OCI-LY1 (cell line): ENCODE data around the gene KCNJ16.

Experiments
- H2AFZ ChIP-seq: fragments of 200-600 bp; sonication (generic), shearing (Covaris generic); 2 replicates; pipeline ENCODE4 v1.6.0; 2014; ENCODE audit warnings: antibody characterized with exemption, mild to moderate bottlenecking, low read length
- H3F3A ChIP-seq: fragments of 200-600 bp; sonication (generic), shearing (Covaris generic); 2 replicates; pipeline ENCODE4 v1.6.0; 2014; ENCODE audit warnings: mild to moderate bottlenecking, antibody characterized with exemption, low read length, moderate library complexity; ENCODE audit not compliant: insufficient read depth
- H3K27ac ChIP-seq: fragments of 200-600 bp; sonication (generic); 2 replicates; pipeline ENCODE4 v1.5.1; 2014; ENCODE audit warnings: low read length, mixed run types, mild to moderate bottlenecking, low read depth; ENCODE audit not compliant: poor library complexity, severe bottlenecking
- H3K27me3 ChIP-seq: fragments of 200-600 bp; sonication (generic); 2 replicates; pipeline ENCODE4 v1.6.0; 2014; ENCODE audit warnings: antibody characterized with exemption, mild to moderate bottlenecking, low read length, moderate library complexity; ENCODE audit not compliant: insufficient read depth
- H3K36me3 ChIP-seq: fragments of 200-600 bp; sonication (generic); 2 replicates; pipeline ENCODE4 v1.6.1; 2014; ENCODE audit warnings: mild to moderate bottlenecking, antibody characterized with exemption, low read length, moderate library complexity, mixed read lengths; ENCODE audit not compliant: insufficient read depth
- H3K4me1 ChIP-seq: fragments of 200-600 bp; sonication (generic); 2 replicates; pipeline ENCODE4 v1.5.1; 2014; ENCODE audit warnings: mild to moderate bottlenecking, low read length, moderate library complexity; ENCODE audit not compliant: insufficient read depth, severe bottlenecking
- H3K4me2 ChIP-seq: fragments of 200-600 bp; sonication (generic), shearing (Covaris generic); 2 replicates; pipeline ENCODE4 v1.6.1; 2014; ENCODE audit warnings: low read length
- H3K4me3 ChIP-seq: fragments of 200-600 bp; sonication (generic); 2 replicates; pipeline ENCODE4 v1.5.1; 2014; ENCODE audit warnings: low read length, low read depth, mild to moderate bottlenecking, mixed read lengths; ENCODE audit not compliant: poor library complexity, severe bottlenecking
- H3K79me2 ChIP-seq: fragments of 200-600 bp; shearing (Covaris generic); 2 replicates; pipeline ENCODE4 v1.6.1; 2016; ENCODE audit warnings: mixed run types, low read length, mixed read lengths; ENCODE audit not compliant: insufficient read depth
- H3K9ac ChIP-seq: fragments of 200-600 bp; sonication (generic), shearing (Covaris generic); 2 replicates; pipeline ENCODE4 v1.6.1; 2014; ENCODE audit warnings: mild to moderate bottlenecking, low read length, mixed read lengths
- H3K9me2 ChIP-seq: fragments of 200-600 bp; sonication (generic), shearing (Covaris generic); 2 replicates; pipeline ENCODE4 v1.6.1; 2014; ENCODE audit warnings: low read depth, mild to moderate bottlenecking, low read length, mixed read lengths
- H3K9me3 ChIP-seq: fragments of 200-600 bp; shearing (Covaris generic); 2 replicates; pipeline ENCODE4 v1.6.1; 2014; ENCODE audit warnings: low read length, mixed read lengths
- H4K20me1 ChIP-seq: fragments of 200-600 bp; sonication (generic), shearing (Covaris generic); 2 replicates; pipeline ENCODE4 v1.6.0; 2016; ENCODE audit warnings: mild to moderate bottlenecking, low read length; ENCODE audit not compliant: insufficient read depth
- CTCF ChIP-seq: fragments of 200-600 bp; sonication (generic), shearing (Covaris generic); IDR thresholded peaks from 2 replicates; pipeline ENCODE4 v1.5.1; 2017; ENCODE audit warnings: mild to moderate bottlenecking, antibody characterized with exemption, low read length, moderate library complexity, mixed read lengths
- EZH2 ChIP-seq: fragments of 200-600 bp; sonication (generic), shearing (Covaris generic); IDR thresholded peaks from 2 replicates; pipeline ENCODE4 v1.8.0; 2017; ENCODE audit warnings: borderline replicate concordance, mixed run types, mild to moderate bottlenecking, antibody characterized with exemption, low read length, moderate library complexity, mixed read lengths

The KCNJ16 gene

GRCh38 chr17:70144260-70144846 is 69.3 kb downstream of the KCNJ16 start:
- H3K4me2 ChIP-seq, result no peak overlapping the region
- H3K9ac ChIP-seq, result no peak overlapping the region

DNA sequence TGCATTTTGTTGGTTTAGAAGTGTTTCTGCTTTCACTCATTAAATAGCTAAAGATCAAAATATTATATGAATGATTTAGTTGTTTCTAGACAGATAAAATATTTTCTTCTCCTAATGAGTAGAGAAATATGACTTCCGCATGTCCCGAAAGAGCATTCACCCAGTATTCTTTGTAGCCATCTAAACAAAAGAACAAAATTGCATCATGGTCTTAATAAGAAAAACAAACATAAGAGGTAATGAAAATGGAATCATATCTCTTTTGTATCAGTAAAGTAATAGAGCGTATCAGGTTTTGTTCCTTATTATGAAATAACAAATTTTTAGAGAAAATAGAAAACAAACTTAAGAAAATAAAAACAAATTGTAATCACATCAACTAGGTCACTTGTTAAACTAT is 78.2 kb downstream of the KCNJ16 start:
- TF ChIP-seq EZH2 (no peak), CTCF (no peak)
- Histone ChIP-seq H3K36me3 (no peaks in the 10 kb centered on the region), H3K9me3 (no peaks in the 10 kb centered on the region), H3K27me3 (no peaks in the 10 kb centered on the region), H2AFZ (no peak overlapping the region), H3K4me2 (no peak overlapping the region), H3K4me1 (no peaks in the 10 kb centered on the region), H4K20me1 (no peaks in the 10 kb centered on the region), H3K79me2 (no peaks in the 10 kb centered on the region), H3K9ac (no peak overlapping the region), H3K4me3 (no peak overlapping the region), H3K27ac (no peak overlapping the region), H3K9me2 (no peaks in the 10 kb centered on the region), H3F3A (no peaks in the 10 kb centered on the region)

More at GRCh38 chr17:70144260-70144846, 69.3 kb downstream of the KCNJ16 start:
- H4K20me1 ChIP-seq, result no peaks in the 10 kb centered on the region
- no peaks in the 10 kb centered on the region for H3K9me2 ChIP-seq
- H3K4me1 ChIP-seq, result no peaks in the 10 kb centered on the region
- no peaks in the 10 kb centered on the region for H3F3A ChIP-seq
- no peak overlapping the region for H2AFZ ChIP-seq
- no peaks in the 10 kb centered on the region for H3K36me3 ChIP-seq
- TF ChIP-seq CTCF, result peak; percentile 85
- TF ChIP-seq EZH2, result no peak
- H3K27me3 ChIP-seq, result no peaks in the 10 kb centered on the region
- no peaks in the 10 kb centered on the region for H3K79me2 ChIP-seq
- H3K9me3 ChIP-seq, result no peaks in the 10 kb centered on the region
- H3K4me3 ChIP-seq, result no peak overlapping the region
- H3K27ac ChIP-seq, result no peak overlapping the region

- TF ChIP-seq EZH2 (no peak), CTCF (no peak)
- no peaks in the 10 kb centered on the region for H4K20me1 ChIP-seq
Measured at GRCh38 chr17:70157151-70157550, 82.1 kb downstream of the KCNJ16 start.

More at GRCh38 chr17:70157151-70157550, 82.1 kb downstream of the KCNJ16 start:
- Histone ChIP-seq H3K36me3 (no peaks in the 10 kb centered on the region), H3K4me1 (no peaks in the 10 kb centered on the region), H3K9me3 (no peaks in the 10 kb centered on the region), H3K9me2 (no peaks in the 10 kb centered on the region), H2AFZ (no peak overlapping the region), H3F3A (no peaks in the 10 kb centered on the region), H3K9ac (no peak overlapping the region), H3K27me3 (no peaks in the 10 kb centered on the region), H3K27ac (no peak overlapping the region), H3K79me2 (no peaks in the 10 kb centered on the region), H3K4me2 (no peak overlapping the region), H3K4me3 (no peak overlapping the region)
